ENCODE measurements around the gene SHISA8.
"Not testable (repeated sequence)": the region's sequence is repeated elsewhere in the genome, so short reads cannot be mapped to it uniquely, and the experiment has no call there.

The SHISA8 gene

GRCh38 chr22:41915035-41915785 is at the start of gene SHISA8:
Gene SHISA8 (minus strand): TSS chr22:41915074. CDS start chr22:41914667, 407 bp downstream.
- DNase-seq: no peak

- no peak for DNase-seq
These were observed 49.2 kb upstream of the SHISA8 start for GRCh38 chr22:41964112-41964491.

- peak; percentile 86 for DNase-seq
These were observed 48.7 kb upstream of the SHISA8 start for GRCh38 chr22:41963453-41964111.

GRCh38 chr22:41957941-41958556 is 43.2 kb upstream of the SHISA8 start:
- DNase-seq: no peak

- no peak for DNase-seq
These were observed 37.8 kb upstream of the SHISA8 start for GRCh38 chr22:41952713-41953112.

GRCh38 chr22:41951898-41952474 is 37.1 kb upstream of the SHISA8 start, which contains the start of gene SMIM45:
Gene SMIM45 (plus strand): TSS chr22:41952150.
- no peak for DNase-seq

- DNase-seq: no peak
These were observed 34.6 kb upstream of the SHISA8 start for GRCh38 chr22:41949297-41949965.

- DNase-seq: not testable (repeated sequence)
These were observed 34.0 kb upstream of the SHISA8 start for GRCh38 chr22:41948928-41949296.

GRCh38 chr22:41948142-41948541 is 33.3 kb upstream of the SHISA8 start:
- no peak for DNase-seq

- no peak for DNase-seq
These were observed 32.7 kb upstream of the SHISA8 start for GRCh38 chr22:41947424-41948080.

GRCh38 chr22:41946629-41947423 is 32.0 kb upstream of the SHISA8 start, which contains the start of gene CENPM:
Gene CENPM (minus strand): TSS chr22:41947152. CDS start chr22:41947076, 76 bp downstream.
- DNase-seq: peak; percentile 94

- no peak for DNase-seq
These were observed 28.9 kb upstream of the SHISA8 start for GRCh38 chr22:41943661-41944209.

GRCh38 chr22:41940832-41941765 is 26.2 kb upstream of the SHISA8 start:
- DNase-seq: peak; percentile 67

GRCh38 chr22:41939981-41940831 is 25.3 kb upstream of the SHISA8 start:
- DNase-seq: peak; percentile 39

- DNase-seq: no peak
These were observed 22.0 kb upstream of the SHISA8 start for GRCh38 chr22:41936894-41937169.

- DNase-seq: no peak
These were observed 20.6 kb upstream of the SHISA8 start for GRCh38 chr22:41935509-41935908.

GRCh38 chr22:41935015-41935351 is 20.1 kb upstream of the SHISA8 start:
- DNase-seq: no peak

- DNase-seq: no peak
These were observed 19.6 kb upstream of the SHISA8 start for GRCh38 chr22:41934284-41935014.

All from MV-4-11 (cell line).